K562 (cell line): ENCODE measurements around the gene DENND2A. TPM values are rescaled to one million over a fixed set of nuclear protein-coding genes. Genes with fewer than 3 reads are reported as not detected.

Experiments
- ATF7 ChIP-seq: fragments of 450-650 bp; IDR thresholded peaks from 2 replicates; pipeline ENCODE4 v1.7.1; 2014; ENCODE audit warnings: mild to moderate bottlenecking, moderate library complexity
- CBX8 ChIP-seq: fragments of 200-600 bp; sonication (generic); IDR thresholded peaks from 2 replicates; pipeline ENCODE4 v1.6.1; 2012; ENCODE audit warnings: borderline replicate concordance, mixed run types, low read depth, mild to moderate bottlenecking, moderate library complexity, mixed read lengths, low read length, control low read depth, inconsistent platforms; ENCODE audit not compliant: poor library complexity, severe bottlenecking; ENCODE audit errors: extremely low read depth
- CCAR2 ChIP-seq: fragments of 200-400 bp; formaldehyde crosslinking; IDR thresholded peaks from 2 replicates; pipeline ENCODE4 v1.6.1; 2017; ENCODE audit warnings: mild to moderate bottlenecking, low read depth, low read length
- CHD2 ChIP-seq: IDR thresholded peaks from 2 replicates; pipeline ENCODE4 v1.6.1; 2011; ENCODE audit warnings: low read depth, low read length
- ETV5 ChIP-seq: sonication (generic); formaldehyde crosslinking; IDR thresholded peaks from 2 replicates; pipeline ENCODE4 v1.4.0; 2020; ENCODE audit warnings: low read depth, mild to moderate bottlenecking, missing genetic modification reagents
- KAT2B ChIP-seq: IDR thresholded peaks from one replicate; pipeline ENCODE4 v1.6.1; 2012; ENCODE audit warnings: low read depth, mild to moderate bottlenecking, control low read depth, inconsistent platforms, low read length, moderate library complexity
- LCOR ChIP-seq: sonication (generic); formaldehyde crosslinking; IDR thresholded peaks from 2 replicates; pipeline ENCODE4 v1.8.0; 2022; ENCODE audit warnings: mild to moderate bottlenecking, missing genetic modification reagents
- MEF2A ChIP-seq: IDR thresholded peaks from 2 replicates; pipeline ENCODE4 v1.6.1; 2011; ENCODE audit warnings: low read depth, mild to moderate bottlenecking, low read length, moderate library complexity; ENCODE audit not compliant: control insufficient read depth
- MTA3 ChIP-seq: fragments of 450-650 bp; formaldehyde crosslinking; IDR thresholded peaks from 2 replicates; pipeline ENCODE4 v1.6.1; 2017; ENCODE audit warnings: mild to moderate bottlenecking, borderline replicate concordance
- PCBP1 ChIP-seq: fragments of 200-400 bp; formaldehyde crosslinking; IDR thresholded peaks from 2 replicates; pipeline ENCODE4 v1.6.1; 2018; ENCODE audit warnings: mild to moderate bottlenecking, low read depth, low read length; ENCODE audit not compliant: poor library complexity, severe bottlenecking
- PHTF2 ChIP-seq: fragments of 250-450 bp; sonication (Bioruptor Pico); IDR thresholded peaks from 2 replicates; pipeline ENCODE4 v1.5.0; 2021; ENCODE audit warnings: mild to moderate bottlenecking
- PTRF ChIP-seq: fragments of 450-650 bp; IDR thresholded peaks from 2 replicates; pipeline ENCODE4 v1.6.1; 2016; ENCODE audit warnings: mild to moderate bottlenecking, missing genetic modification characterization, missing compliant biosample characterization
- RFX7 ChIP-seq: fragments of 250-450 bp; sonication (Bioruptor Pico); IDR thresholded peaks from 2 replicates; pipeline ENCODE4 v1.5.1; 2021; ENCODE audit warnings: mild to moderate bottlenecking
- RNF2 ChIP-seq: sonication (generic); IDR thresholded peaks from 2 replicates; pipeline ENCODE4 v1.6.1; 2016
- SIN3A ChIP-seq, 2 experiments: fragments of 150-350 bp in 1 of 2; IDR thresholded peaks; 2 replicates each; pipeline ENCODE4 v1.6.1; 2011 to 2016; ENCODE audit warnings: borderline replicate concordance in 2 of 2, low read depth in 2 of 2, low read length in 2 of 2, mild to moderate bottlenecking in 2 of 2, moderate library complexity in 2 of 2; ENCODE audit not compliant: control insufficient read depth in 1 of 2
- SMARCA4 ChIP-seq: fragments of 450-650 bp; IDR thresholded peaks from 2 replicates; pipeline ENCODE4 v1.6.1; 2016
- SRF ChIP-seq, 2 experiments: fragments of 250-450, 450-650 bp in 1 of 2; sonication (Bioruptor Pico) in 1 of 2; sonication (generic) in 1 of 2; formaldehyde crosslinking; IDR thresholded peaks; 2 replicates each; pipeline versions ENCODE4 v1.5.0 to v1.5.1; 2020 to 2022; ENCODE audit warnings: mild to moderate bottlenecking in 1 of 2, missing genetic modification reagents in 1 of 2
- ZBTB8A ChIP-seq: fragments of 450-650 bp; IDR thresholded peaks from 2 replicates; pipeline ENCODE4 v1.6.1; 2018; ENCODE audit warnings: mild to moderate bottlenecking, moderate library complexity; ENCODE audit not compliant: partially characterized antibody
- ZFPM2 ChIP-seq: fragments of 250-450 bp; sonication (Bioruptor Pico); IDR thresholded peaks from 2 replicates; pipeline ENCODE4 v1.5.1; 2022; ENCODE audit warnings: mild to moderate bottlenecking
- ZNF121 ChIP-seq: sonication (generic); formaldehyde crosslinking; conservative IDR thresholded peaks from 2 replicates; pipeline ENCODE4 v1.8.0; 2022; ENCODE audit warnings: missing genetic modification reagents
- ZNF165 ChIP-seq: fragments of 250-450 bp; sonication (Bioruptor Pico); IDR thresholded peaks from 2 replicates; pipeline ENCODE4 v1.4.0; 2020; ENCODE audit warnings: borderline replicate concordance
- ZNF445 ChIP-seq: fragments of 250-450 bp; sonication (Bioruptor Pico); IDR thresholded peaks from 2 replicates; pipeline ENCODE4 v1.4.0; 2020; ENCODE audit warnings: low read depth, mild to moderate bottlenecking, moderate library complexity
- ZNF830 ChIP-seq: fragments of 250-450 bp; sonication (Bioruptor Pico); IDR thresholded peaks from 2 replicates; pipeline ENCODE4 v1.5.0; 2021; ENCODE audit warnings: mild to moderate bottlenecking
- polyA plus RNA-seq, 8 experiments: library from polyadenylated mRNA; depleted of rRNA in 4 of 8; stranded (reverse) in 5 of 8; unstranded in 3 of 8; fragments of >200 nt; fragmentation: Nextera tagmentation in 2 of 8; fragmentation: Illumina TruSeq in 1 of 8; extraction: Ambion mirVana in 2 of 8; extraction: Trizol in 1 of 8; gene quantifications; 2 replicates each; pipeline versions ENCODE4 v1.2.1 to v1.2.3, GENCODE V29; 2011 to 2014; ENCODE audit warnings: inconsistent platforms in 1 of 8, missing spikeins in 1 of 8
- total RNA-seq, 7 experiments: library from RNA; depleted of rRNA in 6 of 7; stranded (reverse); fragments of >200 nt in 6 of 7; fragmentation: Illumina TruSeq in 2 of 7; extraction: Trizol in 2 of 7; gene quantifications; 2 replicates each; pipeline versions ENCODE4 v1.2.1 to v1.2.3, GENCODE V29; 2011 to 2021; ENCODE audit warnings: low replicate concordance in 1 of 7
- TF ChIP-seq, protein P1 (sequence below): fragments of 450-650 bp; IDR thresholded peaks from 2 replicates; pipeline ENCODE4 v1.6.1; 2016; ENCODE audit warnings: low read depth, mild to moderate bottlenecking, moderate library complexity
- TF ChIP-seq, protein P2 (sequence below): sonication (generic); formaldehyde crosslinking; IDR thresholded peaks from 2 replicates; pipeline ENCODE4 v1.8.1; 2023; ENCODE audit warnings: missing genetic modification reagents, mild to moderate bottlenecking, borderline replicate concordance

The DENND2A gene
- total and polyA plus RNA-seq, 9 of the 15 experiments (the other 6 are each of a cell fraction or from before 2014, with no cell fraction given): not detected

DNA sequence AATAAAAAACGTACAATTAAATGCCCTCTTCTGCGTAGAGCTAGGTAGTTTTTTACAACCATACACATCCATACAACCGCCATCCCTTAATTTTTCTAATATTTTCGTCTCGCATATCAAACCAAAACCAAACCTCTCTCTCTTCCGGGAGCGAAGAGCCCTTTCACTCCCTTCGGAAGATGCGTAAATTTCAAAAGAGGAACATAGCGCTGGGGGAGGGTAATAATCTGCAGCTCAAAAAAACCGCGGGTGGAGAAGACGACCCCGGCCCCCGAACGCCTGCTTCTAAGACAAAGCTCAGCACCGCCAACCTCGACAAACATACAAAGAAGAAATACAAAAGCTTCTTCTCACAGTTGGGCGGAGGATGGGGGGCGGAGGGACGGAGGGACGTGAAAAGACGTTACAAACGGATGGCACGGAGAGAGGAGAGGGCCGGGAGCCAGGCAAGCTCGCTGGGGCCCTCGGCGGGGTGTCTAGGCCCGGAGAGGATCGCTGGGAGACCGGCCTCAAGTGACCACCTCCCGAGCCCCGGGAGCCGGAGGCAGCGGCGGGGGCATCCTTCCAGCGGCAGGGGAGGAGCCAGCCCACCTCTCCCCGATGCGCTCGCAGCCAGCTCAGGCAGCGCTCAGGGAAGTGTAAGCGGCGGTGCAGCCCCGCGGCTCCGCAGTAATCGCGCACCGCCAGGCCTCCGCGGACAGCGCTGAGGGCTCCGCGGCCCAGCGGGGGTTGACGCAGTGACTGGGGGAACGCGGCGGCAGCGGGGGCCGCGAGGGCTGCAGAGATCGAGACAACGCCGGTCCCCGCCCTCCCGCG lies 162.2 kb downstream of the DENND2A start (continued):
- TF ChIP-seq CBX8: no peak
- TF ChIP-seq ATF7: no peak
- no peak for TF ChIP-seq PTRF (tag)
- peak; percentile 30; the same call in 1 of the 2 replicates for TF ChIP-seq SMARCA4
- no peak for TF ChIP-seq SRF (CRISPR knock-in tag; IDR thresholded peaks at IDR 0.05)
- TF ChIP-seq PHTF2 (CRISPR knock-in tag): no peak
- no peak for TF ChIP-seq KAT2B
- no peak for TF ChIP-seq ZNF165 (CRISPR knock-in tag)
- TF ChIP-seq MTA3: no peak
- no peak for TF ChIP-seq ZNF445 (CRISPR knock-in tag)
- TF ChIP-seq CHD2: no peak
- peak; percentile 36 to 42; a peak in 3 of 4 replicates for TF ChIP-seq SIN3A (IDR thresholded peaks at IDR 0.05; ENCODE audit: borderline replicate concordance in 2 of 2, control insufficient read depth in 1 of 2, low read depth in 2 of 2, low read length in 2 of 2)
- TF ChIP-seq ZFPM2 (CRISPR knock-in tag): no peak
- no peak for TF ChIP-seq CCAR2
- TF ChIP-seq ZBTB8A: no peak
- no peak for TF ChIP-seq ZNF830
- no peak for TF ChIP-seq MEF2A
- TF ChIP-seq LCOR: no peak
- no peak for TF ChIP-seq RFX7 (CRISPR knock-in tag)
- no peak for TF ChIP-seq ETV5
- TF ChIP-seq RNF2: no peak
- TF ChIP-seq, protein P1, sequence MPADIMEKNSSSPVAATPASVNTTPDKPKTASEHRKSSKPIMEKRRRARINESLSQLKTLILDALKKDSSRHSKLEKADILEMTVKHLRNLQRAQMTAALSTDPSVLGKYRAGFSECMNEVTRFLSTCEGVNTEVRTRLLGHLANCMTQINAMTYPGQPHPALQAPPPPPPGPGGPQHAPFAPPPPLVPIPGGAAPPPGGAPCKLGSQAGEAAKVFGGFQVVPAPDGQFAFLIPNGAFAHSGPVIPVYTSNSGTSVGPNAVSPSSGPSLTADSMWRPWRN: no peak
- TF ChIP-seq PCBP1: no peak
- no peak for TF ChIP-seq ZNF121
- TF ChIP-seq, protein P2, sequence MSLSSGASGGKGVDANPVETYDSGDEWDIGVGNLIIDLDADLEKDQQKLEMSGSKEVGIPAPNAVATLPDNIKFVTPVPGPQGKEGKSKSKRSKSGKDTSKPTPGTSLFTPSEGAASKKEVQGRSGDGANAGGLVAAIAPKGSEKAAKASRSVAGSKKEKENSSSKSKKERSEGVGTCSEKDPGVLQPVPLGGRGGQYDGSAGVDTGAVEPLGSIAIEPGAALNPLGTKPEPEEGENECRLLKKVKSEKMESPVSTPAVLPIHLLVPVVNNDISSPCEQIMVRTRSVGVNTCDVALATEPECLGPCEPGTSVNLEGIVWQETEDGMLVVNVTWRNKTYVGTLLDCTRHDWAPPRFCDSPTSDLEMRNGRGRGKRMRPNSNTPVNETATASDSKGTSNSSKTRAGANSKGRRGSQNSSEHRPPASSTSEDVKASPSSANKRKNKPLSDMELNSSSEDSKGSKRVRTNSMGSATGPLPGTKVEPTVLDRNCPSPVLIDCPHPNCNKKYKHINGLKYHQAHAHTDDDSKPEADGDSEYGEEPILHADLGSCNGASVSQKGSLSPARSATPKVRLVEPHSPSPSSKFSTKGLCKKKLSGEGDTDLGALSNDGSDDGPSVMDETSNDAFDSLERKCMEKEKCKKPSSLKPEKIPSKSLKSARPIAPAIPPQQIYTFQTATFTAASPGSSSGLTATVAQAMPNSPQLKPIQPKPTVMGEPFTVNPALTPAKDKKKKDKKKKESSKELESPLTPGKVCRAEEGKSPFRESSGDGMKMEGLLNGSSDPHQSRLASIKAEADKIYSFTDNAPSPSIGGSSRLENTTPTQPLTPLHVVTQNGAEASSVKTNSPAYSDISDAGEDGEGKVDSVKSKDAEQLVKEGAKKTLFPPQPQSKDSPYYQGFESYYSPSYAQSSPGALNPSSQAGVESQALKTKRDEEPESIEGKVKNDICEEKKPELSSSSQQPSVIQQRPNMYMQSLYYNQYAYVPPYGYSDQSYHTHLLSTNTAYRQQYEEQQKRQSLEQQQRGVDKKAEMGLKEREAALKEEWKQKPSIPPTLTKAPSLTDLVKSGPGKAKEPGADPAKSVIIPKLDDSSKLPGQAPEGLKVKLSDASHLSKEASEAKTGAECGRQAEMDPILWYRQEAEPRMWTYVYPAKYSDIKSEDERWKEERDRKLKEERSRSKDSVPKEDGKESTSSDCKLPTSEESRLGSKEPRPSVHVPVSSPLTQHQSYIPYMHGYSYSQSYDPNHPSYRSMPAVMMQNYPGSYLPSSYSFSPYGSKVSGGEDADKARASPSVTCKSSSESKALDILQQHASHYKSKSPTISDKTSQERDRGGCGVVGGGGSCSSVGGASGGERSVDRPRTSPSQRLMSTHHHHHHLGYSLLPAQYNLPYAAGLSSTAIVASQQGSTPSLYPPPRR (CRISPR knock-in tag): no peak
